Nucleus accumbens (tissue), 56 donors: Measurements from ENCODE around the gene RAB6A.

Experiments
- DNase-seq, 56 donors: peaks; one replicate each; lab custom pipeline; 2025; lab: John Stamatoyannopoulos, UW

RAB6A gene

GRCh38 chr11:73635721-73636120 is 125.2 kb downstream of the RAB6A start:
- DNase-seq: no peak

- DNase-seq: no peak
Observed at GRCh38 chr11:73633999-73634398, 126.9 kb downstream of the RAB6A start.

- DNase-seq: no peak
Observed at GRCh38 chr11:73632996-73633395, 127.9 kb downstream of the RAB6A start.

- DNase-seq: no peak
Observed at GRCh38 chr11:73629907-73630306, 131.0 kb downstream of the RAB6A start.

GRCh38 chr11:73625696-73626318 is 135.1 kb downstream of the RAB6A start:
- peak in 52 of 56 donors; percentile 6 to 88 (median 61) for DNase-seq
